Measurements from ENCODE around the gene KHSRP. TPM values are rescaled to one million over a fixed set of nuclear protein-coding genes. Genes with fewer than 3 reads are reported as not detected.

KHSRP gene
- total and polyA plus RNA-seq, 2 of the 4 experiments (the other 2 are of a cell fraction) = 31.9 to 93.7 TPM

DNA sequence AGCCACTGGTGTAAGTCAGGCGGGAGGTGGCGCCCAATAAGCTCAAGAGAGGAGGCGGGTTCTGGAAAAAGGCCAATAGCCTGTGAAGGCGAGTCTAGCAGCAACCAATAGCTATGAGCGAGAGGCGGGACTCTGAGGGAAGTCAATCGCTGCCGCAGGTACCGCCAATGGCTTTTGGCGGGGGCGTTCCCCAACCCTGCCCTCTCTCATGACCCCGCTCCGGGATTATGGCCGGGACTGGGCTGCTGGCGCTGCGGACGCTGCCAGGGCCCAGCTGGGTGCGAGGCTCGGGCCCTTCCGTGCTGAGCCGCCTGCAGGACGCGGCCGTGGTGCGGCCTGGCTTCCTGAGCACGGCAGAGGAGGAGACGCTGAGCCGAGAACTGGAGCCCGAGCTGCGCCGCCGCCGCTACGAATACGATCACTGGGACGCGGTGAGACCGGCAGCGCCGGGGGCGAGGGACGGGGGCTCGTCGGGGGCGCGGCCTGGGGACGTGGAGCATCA, 52.0 kb downstream of the KHSRP start, which contains the start of gene ALKBH7:
Gene ALKBH7 (plus strand): TSS at position 201 of the 502 bp plus-strand sequence. CDS start 27 bp downstream, at position 228.
- intact Hi-C loops (cut with micrococcal nuclease) (loop anchor here (1.0 to 2.0 kb wide), 2 partner anchors 21 to 364 kb away; partner anchors contain the start of genes GPR108 and GTF2F1), in situ Hi-C loops (cut with MboI; ENCODE audit: low sequenced_read_pairs) (no loop called here), dilution Hi-C loops (cut with HindIII; ENCODE audit: low sequenced_read_pairs, unreplicated experiment) (no loop called here)
- peak; percentile 83 for ATAC-seq (ENCODE audit: low read depth)
- peak within 1 kb of the TSS; percentile 98 for H2AK5ac ChIP-seq (ENCODE audit: low read depth, low read length)
- peak; percentile 100 for DNase-seq
- peak within 1 kb of the TSS; percentile 87 for H2BK5ac ChIP-seq (ENCODE audit: low read depth, low read length, poor library complexity, severe bottlenecking)
- H3K4me3 ChIP-seq (ENCODE audit: insufficient read depth, low read depth, low read length) = peak within 1 kb of the TSS; percentile 79
- H3K9me1 ChIP-seq (ENCODE audit: insufficient read depth, low read length) = peaks cover 13% of the 10 kb centered on the region
- peak within 1 kb of the TSS; percentile 68 for H3K9ac ChIP-seq (ENCODE audit: low read depth, low read length)
- H4K5ac ChIP-seq (ENCODE audit: low read depth, low read length) = peak within 1 kb of the TSS; percentile 86
- H4K8ac ChIP-seq (ENCODE audit: low read depth in 2 of 2, low read length in 2 of 2) = peak within 1 kb of the TSS; percentile 94 to 99
- H3K9me3 ChIP-seq (ENCODE audit: control insufficient read depth, insufficient read depth, low read length) = no peaks in the 10 kb centered on the region
- peaks cover 10 to 14% of the 10 kb centered on the region in 2 experiments; a peak in 3 of 4 replicates for H3K79me1 ChIP-seq (ENCODE audit: low read depth in 1 of 2, low read length in 2 of 2)
- H3K14ac ChIP-seq (replicated peaks; ENCODE audit: low read depth, low read length) = peak within 1 kb of the TSS; percentile 96
- peak within 1 kb of the TSS; percentile 88 for H3K4me2 ChIP-seq (ENCODE audit: low read depth, low read length)
- peak within 1 kb of the TSS; percentile 100 for H2AFZ ChIP-seq (replicated peaks; ENCODE audit: low read length, poor library complexity)
- no peaks in the 10 kb centered on the region for H4K20me1 ChIP-seq (ENCODE audit: insufficient read depth, low read length)
- H3K4me1 ChIP-seq (ENCODE audit: control insufficient read depth, insufficient read depth, low read length) = peaks cover 6% of the 10 kb centered on the region
- peaks cover 14% of the 10 kb centered on the region; the same call in 1 of the 2 replicates for H3K36me3 ChIP-seq (ENCODE audit: control insufficient read depth, insufficient read depth, low read length)
- H2AK9ac ChIP-seq (replicated peaks; ENCODE audit: low read depth, low read length, poor library complexity) = peak within 1 kb of the TSS; percentile 100
- peak within 1 kb of the TSS; percentile 79 for H3K27ac ChIP-seq (ENCODE audit: insufficient read depth, low read length)
- CTCF ChIA-PET = interaction anchor here (0.6 kb wide), 1 partner anchor 121 kb away, joined by 4 read pairs; no protein-coding TSS in a partner anchor
- H3K18ac ChIP-seq (ENCODE audit: low read depth, low read length) = peak within 1 kb of the TSS; percentile 12
- H2BK20ac ChIP-seq (ENCODE audit: low read depth, low read length) = peak within 1 kb of the TSS; percentile 6; the same call in 1 of the 2 replicates
- peak within 1 kb of the TSS; percentile 84 for H4K91ac ChIP-seq (ENCODE audit: insufficient read depth, low read depth, low read length)
- H2BK15ac ChIP-seq (ENCODE audit: low read depth, low read length) = peak within 1 kb of the TSS; percentile 82; the same call in 1 of the 3 replicates
- WGBS, 2 experiments (ENCODE audit: extremely low coverage in 2 of 2, insufficient read length in 1 of 2) = 1% methylated on average over 28 of the region's 47 CpGs; no CpG with 5 or more reads in 1 of the 2 experiments
- no TSS peak for BruUV-seq (replicated peaks)
- POLR2A ChIA-PET (ENCODE audit: unreplicated experiment) = interaction anchor here (0.8 to 1.0 kb wide), 2 partner anchors 11 to 21 kb away, joined by 3 to 8 read pairs; partner anchors contain the start of gene CLPP
- H2BK120ac ChIP-seq (ENCODE audit: low read depth, low read length) = peak within 1 kb of the TSS; percentile 34; the same call in 1 of the 2 replicates
- H3K4ac ChIP-seq (ENCODE audit: low read depth, low read length) = peak within 1 kb of the TSS; percentile 95
- no peaks in the 10 kb centered on the region for H3K27me3 ChIP-seq (ENCODE audit: control insufficient read depth, insufficient read depth, low read length)
- peak within 1 kb of the TSS; percentile 28; the same call in 1 of the 2 replicates for H3K23ac ChIP-seq (ENCODE audit: low read depth, low read length)
- H3K56ac ChIP-seq (ENCODE audit: extremely low read depth, insufficient read depth, low read length) = peak within 1 kb of the TSS; percentile 62; the same call in 1 of the 2 replicates
- no peak for TF ChIP-seq RAD21 (IDR thresholded peaks at IDR 0.05; ENCODE audit: low read length)
- TF ChIP-seq SMC3 (IDR thresholded peaks at IDR 0.05; ENCODE audit: low read depth, low read length) = no peak
- TF ChIP-seq FOS (IDR thresholded peaks at IDR 0.05; ENCODE audit: low read depth, low read length) = peak; percentile 96
- peak; percentile 64; the same call in 1 of the 2 replicates for TF ChIP-seq MXI1 (IDR thresholded peaks at IDR 0.05; ENCODE audit: borderline replicate concordance, low read depth, low read length)
- peak; percentile 46 for TF ChIP-seq RCOR1 (IDR thresholded peaks at IDR 0.05; ENCODE audit: insufficient replicate concordance, low read length)
- TF ChIP-seq POLR2A (IDR thresholded peaks at IDR 0.05; ENCODE audit: low read depth, low read length) = peak; percentile 67; the same call in 1 of the 2 replicates
- no peak for TF ChIP-seq MAFK (IDR thresholded peaks at IDR 0.05; ENCODE audit: low read depth, low read length)
- TF ChIP-seq, protein P1, sequence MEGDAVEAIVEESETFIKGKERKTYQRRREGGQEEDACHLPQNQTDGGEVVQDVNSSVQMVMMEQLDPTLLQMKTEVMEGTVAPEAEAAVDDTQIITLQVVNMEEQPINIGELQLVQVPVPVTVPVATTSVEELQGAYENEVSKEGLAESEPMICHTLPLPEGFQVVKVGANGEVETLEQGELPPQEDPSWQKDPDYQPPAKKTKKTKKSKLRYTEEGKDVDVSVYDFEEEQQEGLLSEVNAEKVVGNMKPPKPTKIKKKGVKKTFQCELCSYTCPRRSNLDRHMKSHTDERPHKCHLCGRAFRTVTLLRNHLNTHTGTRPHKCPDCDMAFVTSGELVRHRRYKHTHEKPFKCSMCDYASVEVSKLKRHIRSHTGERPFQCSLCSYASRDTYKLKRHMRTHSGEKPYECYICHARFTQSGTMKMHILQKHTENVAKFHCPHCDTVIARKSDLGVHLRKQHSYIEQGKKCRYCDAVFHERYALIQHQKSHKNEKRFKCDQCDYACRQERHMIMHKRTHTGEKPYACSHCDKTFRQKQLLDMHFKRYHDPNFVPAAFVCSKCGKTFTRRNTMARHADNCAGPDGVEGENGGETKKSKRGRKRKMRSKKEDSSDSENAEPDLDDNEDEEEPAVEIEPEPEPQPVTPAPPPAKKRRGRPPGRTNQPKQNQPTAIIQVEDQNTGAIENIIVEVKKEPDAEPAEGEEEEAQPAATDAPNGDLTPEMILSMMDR (conservative IDR thresholded peaks at IDR 0.05; ENCODE audit: low read depth, low read length) = no peak
- TF ChIP-seq, protein P2, sequence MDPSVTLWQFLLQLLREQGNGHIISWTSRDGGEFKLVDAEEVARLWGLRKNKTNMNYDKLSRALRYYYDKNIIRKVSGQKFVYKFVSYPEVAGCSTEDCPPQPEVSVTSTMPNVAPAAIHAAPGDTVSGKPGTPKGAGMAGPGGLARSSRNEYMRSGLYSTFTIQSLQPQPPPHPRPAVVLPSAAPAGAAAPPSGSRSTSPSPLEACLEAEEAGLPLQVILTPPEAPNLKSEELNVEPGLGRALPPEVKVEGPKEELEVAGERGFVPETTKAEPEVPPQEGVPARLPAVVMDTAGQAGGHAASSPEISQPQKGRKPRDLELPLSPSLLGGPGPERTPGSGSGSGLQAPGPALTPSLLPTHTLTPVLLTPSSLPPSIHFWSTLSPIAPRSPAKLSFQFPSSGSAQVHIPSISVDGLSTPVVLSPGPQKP (IDR thresholded peaks at IDR 0.05; ENCODE audit: borderline replicate concordance, low read depth, low read length) = no peak
- no peak for TF ChIP-seq NFE2L2 (IDR thresholded peaks at IDR 0.05; ENCODE audit: low read depth, low read length)
- TF ChIP-seq, protein P3, sequence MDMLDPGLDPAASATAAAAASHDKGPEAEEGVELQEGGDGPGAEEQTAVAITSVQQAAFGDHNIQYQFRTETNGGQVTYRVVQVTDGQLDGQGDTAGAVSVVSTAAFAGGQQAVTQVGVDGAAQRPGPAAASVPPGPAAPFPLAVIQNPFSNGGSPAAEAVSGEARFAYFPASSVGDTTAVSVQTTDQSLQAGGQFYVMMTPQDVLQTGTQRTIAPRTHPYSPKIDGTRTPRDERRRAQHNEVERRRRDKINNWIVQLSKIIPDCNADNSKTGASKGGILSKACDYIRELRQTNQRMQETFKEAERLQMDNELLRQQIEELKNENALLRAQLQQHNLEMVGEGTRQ (IDR thresholded peaks at IDR 0.05; ENCODE audit: low read depth, low read length) = peak; percentile 46; the same call in 1 of the 2 replicates
- no peak for TF ChIP-seq CHD1 (IDR thresholded peaks at IDR 0.05; ENCODE audit: low read depth, low read length)
- no peak for TF ChIP-seq CEBPB (IDR thresholded peaks at IDR 0.05; ENCODE audit: low read depth, low read length)
- TF ChIP-seq BHLHE40 (IDR thresholded peaks at IDR 0.05; ENCODE audit: low read depth, low read length) = no peak
- no peak for TF ChIP-seq RFX5 (IDR thresholded peaks at IDR 0.05; ENCODE audit: low read depth, low read length)

All from IMR-90 (cell line).